NCI-H2029 (cell line): ENCODE data around the gene BCL7B.
A peak's percentile ranks its signal among the peaks of the same experiment; 100 is the strongest.
"Not testable (repeated sequence)": the region's sequence is repeated elsewhere in the genome, so short reads cannot be mapped to it uniquely, and the experiment has no call there.

Source experiments
- DNase-seq: peaks from one replicate; lab custom pipeline; 2025; lab: John Stamatoyannopoulos, UW

The BCL7B gene

GRCh38 chr7:73572767-73573186 lies 15.3 kb upstream of the BCL7B start:
- no peak for DNase-seq

GRCh38 chr7:73570977-73571376 lies 13.5 kb upstream of the BCL7B start:
- DNase-seq = no peak

DNA sequence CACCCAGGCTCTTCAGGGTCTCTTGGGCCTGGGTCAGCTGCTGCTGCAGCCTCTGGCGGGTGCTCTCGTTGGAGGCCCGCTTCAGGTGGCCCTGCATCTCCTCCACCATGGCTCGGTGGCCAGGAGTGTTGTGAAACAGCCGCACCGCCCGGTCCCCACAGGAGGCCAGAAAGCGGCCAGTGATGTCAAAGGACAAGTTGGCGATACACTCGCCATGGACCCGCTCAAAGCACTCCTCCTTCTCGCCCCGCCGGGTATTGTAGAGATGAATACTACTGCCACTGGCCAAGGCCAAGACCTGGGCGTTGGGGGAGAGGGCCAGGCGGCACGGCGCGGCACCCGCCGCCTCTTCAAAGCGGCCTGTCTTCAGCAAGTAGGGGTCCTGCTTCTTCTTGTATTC lies 13.0 kb upstream of the BCL7B start:
- DNase-seq = no peak

GRCh38 chr7:73569042-73569608 lies 11.6 kb upstream of the BCL7B start:
- DNase-seq = no peak

DNA sequence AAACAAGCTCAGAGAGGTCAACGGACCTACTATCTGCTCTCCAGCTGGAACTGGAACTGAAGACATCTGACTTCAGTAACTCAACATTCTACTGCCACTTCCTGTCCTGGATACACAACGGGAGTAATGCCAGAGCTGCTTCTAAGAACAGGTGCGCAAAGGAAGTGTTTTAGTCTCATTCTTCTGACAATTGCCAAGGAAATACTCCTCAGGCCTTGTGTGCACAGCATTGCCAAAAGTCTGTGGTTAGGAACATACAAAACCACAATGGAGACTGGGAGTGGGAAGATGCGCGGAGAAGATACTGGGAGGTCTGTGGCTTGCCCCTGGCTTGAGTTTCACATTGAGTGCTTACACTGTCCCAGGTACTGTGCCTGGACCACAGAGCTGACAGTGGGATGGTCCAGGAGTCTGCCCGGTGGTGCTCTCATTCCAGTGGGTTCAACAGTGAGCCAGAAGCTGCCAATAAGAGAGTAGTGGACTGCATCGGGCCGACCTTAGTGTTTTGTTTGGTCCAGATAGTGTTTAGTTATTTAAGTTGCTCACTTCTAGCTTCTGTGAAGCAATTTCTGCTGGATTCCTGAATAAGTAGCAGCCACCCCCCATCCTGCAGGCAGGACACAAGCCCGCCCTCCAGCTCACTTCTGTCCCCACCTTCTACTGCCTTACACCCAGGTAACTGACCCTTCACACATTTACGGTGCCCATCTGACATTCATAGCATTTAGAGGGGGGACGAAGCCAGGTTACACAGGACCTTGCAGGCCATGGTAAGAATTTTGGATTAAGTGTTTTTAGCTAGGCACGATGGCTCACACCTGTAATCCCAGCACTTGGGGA lies 10.6 kb upstream of the BCL7B start:
- DNase-seq = no peak

DNA sequence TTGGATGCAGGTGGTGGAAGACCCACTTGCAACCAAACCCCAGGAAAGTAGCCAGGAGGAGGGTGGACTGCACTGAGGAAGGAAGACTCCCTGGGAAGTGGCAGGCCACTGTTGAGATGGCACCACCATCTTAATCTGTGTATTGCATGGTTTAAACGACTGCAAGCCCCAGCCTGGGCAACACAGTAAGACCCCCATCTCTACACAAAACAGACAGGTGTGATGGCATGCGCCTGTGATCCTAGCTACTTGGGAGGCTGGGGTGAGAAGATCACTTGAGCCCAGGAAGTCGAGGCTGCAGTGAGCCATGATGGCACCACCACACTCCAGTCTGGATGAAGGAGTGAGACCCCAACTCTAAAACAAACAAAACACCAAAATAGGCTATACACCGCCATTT lies 9.7 kb upstream of the BCL7B start:
- no peak for DNase-seq

- not testable (repeated sequence) for DNase-seq
Observed at GRCh38 chr7:73566431-73566830, 8.9 kb upstream of the BCL7B start.

DNA sequence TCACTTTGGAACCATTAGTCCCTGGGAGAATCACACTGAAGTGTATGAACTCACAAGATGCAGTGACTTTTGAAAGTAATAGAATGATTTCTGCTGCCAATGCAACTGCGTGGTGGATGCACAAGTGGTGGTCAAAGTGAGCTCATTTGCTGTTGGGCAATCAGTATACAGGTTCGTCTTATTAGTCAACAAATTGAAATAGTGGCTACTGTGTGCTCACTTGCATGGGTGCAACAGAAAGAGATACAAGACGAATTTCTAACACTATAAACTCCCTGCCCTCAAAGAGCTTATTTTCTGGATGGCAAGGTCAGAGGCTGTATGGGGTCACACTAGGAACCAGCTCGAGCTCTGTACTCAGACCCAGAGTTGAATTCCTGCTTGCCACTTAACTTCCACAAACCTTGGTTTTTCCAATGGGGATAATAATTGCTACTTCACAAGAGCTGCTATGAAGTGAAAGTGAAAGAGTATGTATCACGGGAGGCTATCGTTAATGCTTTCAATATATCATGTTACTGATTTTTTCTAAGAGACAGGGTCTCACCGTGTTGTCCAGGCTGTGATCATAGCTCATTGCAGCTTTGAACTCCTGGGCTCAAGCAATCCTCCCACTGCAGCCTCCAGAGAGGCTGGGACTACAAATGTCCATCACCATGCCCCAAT lies 8.3 kb upstream of the BCL7B start:
- DNase-seq = peak; percentile 42

- no peak for DNase-seq
Observed at GRCh38 chr7:73560109-73560835, 2.8 kb upstream of the BCL7B start.

- DNase-seq = peak; percentile 94
Observed at GRCh38 chr7:73557108-73557396, 438 bp downstream of the BCL7B start.

DNA sequence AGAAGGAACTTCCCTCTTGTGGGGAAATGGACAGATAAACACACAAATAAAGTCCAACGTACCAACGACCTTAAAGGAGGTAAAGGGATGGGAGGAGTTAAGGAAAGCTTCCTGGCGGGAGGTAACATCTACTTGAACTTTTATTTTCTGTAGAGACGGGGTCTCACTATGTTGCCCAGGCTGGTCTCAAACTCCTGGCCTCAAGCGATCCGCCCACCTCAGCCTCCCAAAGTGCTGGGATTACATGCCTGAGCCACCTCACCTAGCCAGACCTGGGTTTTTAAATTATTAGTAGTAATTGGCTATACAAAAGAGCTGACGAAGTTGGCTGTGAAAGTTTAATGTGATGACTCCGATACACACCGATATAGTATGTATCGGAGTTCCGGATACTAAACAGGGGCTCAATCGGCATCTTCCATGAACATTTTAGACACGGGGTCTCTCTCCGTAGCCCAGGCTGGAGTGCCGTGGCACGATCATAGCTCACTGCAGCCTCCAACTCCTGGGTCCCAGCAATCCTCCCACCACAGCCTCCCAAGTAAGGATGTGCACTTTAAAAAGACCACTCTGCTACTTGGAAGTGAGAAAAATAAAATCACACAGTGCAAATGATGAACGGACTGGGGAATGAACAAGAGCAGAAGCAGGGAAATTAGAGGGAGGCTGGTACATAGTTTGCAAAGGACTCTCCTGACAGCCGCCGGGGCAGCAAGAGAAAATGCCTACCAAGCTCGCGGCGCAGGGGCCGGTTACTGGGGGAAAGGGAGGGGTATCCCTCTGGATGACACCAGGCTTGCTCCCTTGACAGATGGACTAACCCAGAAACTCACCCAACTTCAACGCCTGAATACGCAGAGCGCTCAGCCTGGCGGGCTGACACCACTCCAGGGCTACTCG lies 1.0 kb downstream of the BCL7B start:
- DNase-seq = no peak

DNA sequence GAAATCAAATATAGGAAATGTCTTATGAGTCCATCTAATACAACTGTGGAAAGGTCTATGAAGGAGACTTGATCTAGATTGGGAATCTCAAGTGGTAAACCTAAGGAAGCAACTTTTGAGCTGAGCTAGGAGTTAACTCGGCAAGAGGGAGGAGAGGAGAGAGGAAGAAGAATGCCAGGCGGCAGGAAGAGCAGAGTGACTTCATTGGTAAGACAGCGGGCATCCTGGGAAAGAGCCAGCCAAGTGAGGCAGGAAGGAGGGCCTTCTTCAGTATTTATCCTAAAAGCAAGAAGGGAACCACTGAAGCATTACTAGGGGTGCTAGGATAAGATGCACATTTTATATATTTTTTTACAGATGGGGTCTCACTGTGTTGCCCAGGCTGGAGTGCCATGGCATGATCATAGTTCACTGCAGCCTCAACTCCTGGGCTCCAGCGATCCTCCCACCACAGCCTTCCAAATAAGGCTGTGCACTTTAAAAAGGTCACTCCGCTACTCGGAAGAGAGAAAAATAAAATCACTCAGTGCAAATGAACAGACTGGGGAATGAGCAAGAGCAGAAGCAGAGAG lies 2.0 kb downstream of the BCL7B start:
- no peak for DNase-seq

GRCh38 chr7:73550093-73550492 lies 7.4 kb downstream of the BCL7B start:
- not testable (repeated sequence) for DNase-seq

DNA sequence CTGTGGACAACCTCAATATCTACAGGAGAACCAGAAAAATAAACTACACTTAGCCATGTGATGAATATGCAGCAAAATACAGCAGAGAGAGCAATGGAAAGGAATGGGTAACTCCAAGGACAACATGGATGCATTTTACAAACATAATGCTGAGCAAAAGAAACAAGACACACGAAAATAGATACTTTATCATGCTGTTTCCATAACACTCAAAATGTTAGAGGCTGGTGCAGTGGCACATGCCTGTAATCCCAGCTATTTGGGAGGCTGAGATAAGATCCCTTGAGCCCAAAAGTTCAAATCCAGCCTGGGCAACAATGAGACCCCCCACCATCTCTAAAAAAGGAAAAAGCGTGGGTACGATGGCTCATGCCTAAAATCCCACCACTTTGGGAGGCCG lies 8.3 kb downstream of the BCL7B start:
- no peak for DNase-seq

- no peak for DNase-seq
Observed at GRCh38 chr7:73547841-73548240, 9.6 kb downstream of the BCL7B start.

GRCh38 chr7:73544678-73545077 lies 12.8 kb downstream of the BCL7B start:
- no peak for DNase-seq

GRCh38 chr7:73541722-73542121 lies 15.8 kb downstream of the BCL7B start:
- DNase-seq = no peak

DNA sequence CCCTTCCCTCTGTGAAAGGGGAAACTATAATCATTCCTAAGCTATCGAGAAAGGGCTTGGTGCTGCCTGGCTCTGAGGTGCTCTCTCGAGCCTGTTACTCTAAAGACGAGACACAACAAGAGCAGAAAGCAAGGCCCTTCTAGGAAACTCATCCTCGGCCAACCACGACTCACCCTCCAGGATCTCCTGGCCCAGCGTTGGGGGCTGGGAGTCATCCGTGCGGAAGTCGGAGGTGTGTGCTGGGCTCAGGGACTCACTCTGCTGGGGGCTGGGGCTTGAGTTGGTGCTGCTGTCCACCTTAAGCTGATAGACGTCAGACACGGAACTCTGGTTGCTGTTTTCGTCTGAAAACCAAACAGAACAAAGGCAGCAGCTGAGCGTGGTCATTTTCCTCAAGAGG lies 17.8 kb downstream of the BCL7B start:
- no peak for DNase-seq

- not testable (repeated sequence) for DNase-seq
Observed at GRCh38 chr7:73538510-73538909, 19.0 kb downstream of the BCL7B start.

- DNase-seq = no peak
Observed at GRCh38 chr7:73537051-73537450, 20.4 kb downstream of the BCL7B start.

GRCh38 chr7:73536479-73536878 lies 21.0 kb downstream of the BCL7B start:
- DNase-seq = no peak
